HEK293T (cell line): Measurements from ENCODE around the gene TBX5.

ENCODE experiments used
- ELF4 ChIP-seq: fragments of 450-650 bp; IDR thresholded peaks from 2 replicates; pipeline ENCODE4 v1.6.1; 2017; ENCODE audit warnings: antibody characterized with exemption
- FOXM1 ChIP-seq: fragments of 450-650 bp; IDR thresholded peaks from 2 replicates; pipeline ENCODE4 v1.6.1; 2017; ENCODE audit warnings: mild to moderate bottlenecking, borderline replicate concordance
- HDGF ChIP-seq: fragments of 450-650 bp; IDR thresholded peaks from 2 replicates; pipeline ENCODE4 v1.6.1; 2017; ENCODE audit warnings: antibody characterized with exemption, borderline replicate concordance

DNA sequence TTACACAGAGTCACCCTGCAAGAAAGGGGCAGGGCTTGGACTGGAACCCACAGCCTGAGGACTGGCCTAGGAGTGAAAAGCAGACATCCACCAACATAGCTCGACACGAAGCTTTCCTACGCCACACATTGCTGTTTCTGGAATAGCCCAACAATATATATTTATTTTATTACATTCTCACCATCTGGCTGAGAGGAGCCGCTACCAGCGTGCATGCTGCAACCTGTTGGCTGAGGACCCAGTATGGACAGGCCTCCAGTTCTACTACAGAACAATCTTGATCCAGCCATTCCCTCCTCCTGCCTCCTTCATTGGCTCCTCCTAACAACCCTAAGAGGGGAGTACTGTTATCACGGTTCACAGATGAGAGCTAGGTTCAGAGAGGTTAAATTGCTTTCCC lies 35.6 kb upstream of the TBX5 start:
- TF ChIP-seq FOXM1 (no peak), HDGF (no peak), ELF4 (no peak)
